Tibial nerve (tissue), 3 donors: ENCODE data around the gene S100A16.

ENCODE experiments used
- POLR2A ChIP-seq, 2 donors: fragments of 450-650 bp; IDR thresholded peaks; one replicate each; pipeline ENCODE4 v1.6.1; 2017; ENCODE audit warnings: antibody characterized with exemption in 2 of 2, mild to moderate bottlenecking in 2 of 2, moderate library complexity in 2 of 2
- TF ChIP-seq, protein P1 (sequence below), 5 experiments: fragments of 200-600 bp in 3 of 5; fragments of 450-650 bp in 2 of 5; sonication (generic) in 3 of 5; IDR thresholded peaks; one replicate each; pipeline ENCODE4 v1.5.1; 2016 to 2019; ENCODE audit warnings: antibody characterized with exemption in 5 of 5, mild to moderate bottlenecking in 3 of 5, moderate library complexity in 2 of 5

- TF ChIP-seq, protein P1, sequence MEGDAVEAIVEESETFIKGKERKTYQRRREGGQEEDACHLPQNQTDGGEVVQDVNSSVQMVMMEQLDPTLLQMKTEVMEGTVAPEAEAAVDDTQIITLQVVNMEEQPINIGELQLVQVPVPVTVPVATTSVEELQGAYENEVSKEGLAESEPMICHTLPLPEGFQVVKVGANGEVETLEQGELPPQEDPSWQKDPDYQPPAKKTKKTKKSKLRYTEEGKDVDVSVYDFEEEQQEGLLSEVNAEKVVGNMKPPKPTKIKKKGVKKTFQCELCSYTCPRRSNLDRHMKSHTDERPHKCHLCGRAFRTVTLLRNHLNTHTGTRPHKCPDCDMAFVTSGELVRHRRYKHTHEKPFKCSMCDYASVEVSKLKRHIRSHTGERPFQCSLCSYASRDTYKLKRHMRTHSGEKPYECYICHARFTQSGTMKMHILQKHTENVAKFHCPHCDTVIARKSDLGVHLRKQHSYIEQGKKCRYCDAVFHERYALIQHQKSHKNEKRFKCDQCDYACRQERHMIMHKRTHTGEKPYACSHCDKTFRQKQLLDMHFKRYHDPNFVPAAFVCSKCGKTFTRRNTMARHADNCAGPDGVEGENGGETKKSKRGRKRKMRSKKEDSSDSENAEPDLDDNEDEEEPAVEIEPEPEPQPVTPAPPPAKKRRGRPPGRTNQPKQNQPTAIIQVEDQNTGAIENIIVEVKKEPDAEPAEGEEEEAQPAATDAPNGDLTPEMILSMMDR (IDR thresholded peaks at IDR 0.05): no peak
- no peak for TF ChIP-seq POLR2A (IDR thresholded peaks at IDR 0.05)
Observed at GRCh38 chr1:153577624-153578051, 35.3 kb downstream of the S100A16 start.
